Amniotic stem cell (primary cell): Measurements from ENCODE around the gene ZC3H8.
"Not testable (repeated sequence)": the region's sequence is repeated elsewhere in the genome, so short reads cannot be mapped to it uniquely, and the experiment has no call there.

ENCODE experiments used
- DNase-seq: peaks from one replicate; lab custom pipeline; 2025; lab: John Stamatoyannopoulos, UW

The ZC3H8 gene

GRCh38 chr2:112259509-112260294 is 4.9 kb upstream of the ZC3H8 start:
- DNase-seq, result peak; percentile 64

GRCh38 chr2:112257575-112257974 is 2.7 kb upstream of the ZC3H8 start:
- DNase-seq, result no peak

- DNase-seq, result no peak
Measured at GRCh38 chr2:112256654-112257053, 1.8 kb upstream of the ZC3H8 start.

- no peak for DNase-seq
Measured at GRCh38 chr2:112255875-112256274, 1.0 kb upstream of the ZC3H8 start.

- no peak for DNase-seq
Measured at GRCh38 chr2:112253261-112253815, 1.5 kb downstream of the ZC3H8 start.

GRCh38 chr2:112251271-112251670 is 3.6 kb downstream of the ZC3H8 start:
- DNase-seq, result no peak

- no peak for DNase-seq
Measured at GRCh38 chr2:112244854-112245253, 10.0 kb downstream of the ZC3H8 start.

GRCh38 chr2:112243233-112243632 is 11.6 kb downstream of the ZC3H8 start:
- no peak for DNase-seq

- DNase-seq, result no peak
Measured at GRCh38 chr2:112242384-112242783, 12.5 kb downstream of the ZC3H8 start.

GRCh38 chr2:112239862-112240261 is 15.0 kb downstream of the ZC3H8 start:
- no peak for DNase-seq

GRCh38 chr2:112230371-112230770 is 24.5 kb downstream of the ZC3H8 start:
- no peak for DNase-seq

- no peak for DNase-seq
Measured at GRCh38 chr2:112229348-112229747, 25.5 kb downstream of the ZC3H8 start.

GRCh38 chr2:112220831-112221230 is 34.0 kb downstream of the ZC3H8 start:
- no peak for DNase-seq

GRCh38 chr2:112220186-112220585 is 34.7 kb downstream of the ZC3H8 start:
- no peak for DNase-seq

- no peak for DNase-seq
Measured at GRCh38 chr2:112217854-112218253, 37.0 kb downstream of the ZC3H8 start.

- no peak for DNase-seq
Measured at GRCh38 chr2:112216167-112216566, 38.7 kb downstream of the ZC3H8 start.

GRCh38 chr2:112207905-112208304 is 46.9 kb downstream of the ZC3H8 start:
- not testable (repeated sequence) for DNase-seq

- DNase-seq, result no peak
Measured at GRCh38 chr2:112204411-112204810, 50.4 kb downstream of the ZC3H8 start.

- no peak for DNase-seq
Measured at GRCh38 chr2:112201696-112202430, 53.0 kb downstream of the ZC3H8 start.

GRCh38 chr2:112199188-112199587 is 55.7 kb downstream of the ZC3H8 start:
- no peak for DNase-seq

- no peak for DNase-seq
Measured at GRCh38 chr2:112198780-112199179, 56.1 kb downstream of the ZC3H8 start.

- no peak for DNase-seq
Measured at GRCh38 chr2:112197868-112198267, 57.0 kb downstream of the ZC3H8 start.

- no peak for DNase-seq
Measured at GRCh38 chr2:112195950-112196349, 58.9 kb downstream of the ZC3H8 start.
